Stimulated activated memory B cell treated with anti-CD40 and anti-IgM and Interleukin-4, amounts not matched to agents 10 μg/mL and 1 μg/mL and 100 μg/mL, for 72 hours (primary cell): ENCODE results near the gene BPIFA2.
A peak's percentile ranks its signal among the peaks of the same experiment; 100 is the strongest.

ENCODE experiments used
- ATAC-seq: fragments of 150-1000 bp; cut with Tn5 transposase; 2 replicates; pipeline ENCODE4 v1.10.0; 2021
- H3K27ac Mint-ChIP-seq: one replicate; pipeline ENCODE4 v1.8.0; 2022; ENCODE audit warnings: mild to moderate bottlenecking, mixed read lengths
- H3K27me3 Mint-ChIP-seq: one replicate; pipeline ENCODE4 v1.8.0; 2022; ENCODE audit warnings: mixed read lengths
- H3K36me3 Mint-ChIP-seq: one replicate; pipeline ENCODE4 v1.8.0; 2022; ENCODE audit warnings: mixed read lengths
- H3K4me1 Mint-ChIP-seq: one replicate; pipeline ENCODE4 v1.8.0; 2022; ENCODE audit warnings: mixed read lengths
- H3K4me3 Mint-ChIP-seq: one replicate; pipeline ENCODE4 v1.8.0; 2022; ENCODE audit warnings: mild to moderate bottlenecking, moderate library complexity, mixed read lengths
- H3K9me3 Mint-ChIP-seq: one replicate; pipeline ENCODE4 v1.8.0; 2022; ENCODE audit warnings: mixed read lengths

Gene BPIFA2

DNA sequence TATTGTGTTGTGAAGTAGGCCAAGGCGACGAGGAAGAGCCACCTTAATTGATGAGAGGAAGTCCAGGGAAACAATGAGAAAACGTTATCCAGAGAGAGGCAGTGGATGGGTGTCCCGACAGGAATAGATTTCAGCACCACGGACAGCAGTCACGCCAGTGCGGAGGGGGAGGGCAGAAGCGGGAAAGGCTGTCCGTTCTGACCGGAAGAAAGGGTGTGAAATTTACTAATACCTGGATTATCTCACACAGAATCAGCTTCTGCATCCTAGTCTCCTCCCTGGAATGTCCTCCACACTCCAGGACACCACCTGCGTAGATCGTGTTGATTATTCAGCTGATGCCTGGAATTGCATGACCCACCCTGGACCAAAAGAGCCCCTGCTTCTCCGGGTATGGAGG lies 41.8 kb downstream of the BPIFA2 start:
- no peak for ATAC-seq
- Mint-ChIP-seq H3K27me3 (peaks cover 76% of the 10 kb centered on the region), H3K4me1 (peaks cover 5% of the 10 kb centered on the region), H3K9me3 (no peaks in the 10 kb centered on the region), H3K27ac (no peak overlapping the region), H3K36me3 (no peaks in the 10 kb centered on the region), H3K4me3 (no peak overlapping the region)

DNA sequence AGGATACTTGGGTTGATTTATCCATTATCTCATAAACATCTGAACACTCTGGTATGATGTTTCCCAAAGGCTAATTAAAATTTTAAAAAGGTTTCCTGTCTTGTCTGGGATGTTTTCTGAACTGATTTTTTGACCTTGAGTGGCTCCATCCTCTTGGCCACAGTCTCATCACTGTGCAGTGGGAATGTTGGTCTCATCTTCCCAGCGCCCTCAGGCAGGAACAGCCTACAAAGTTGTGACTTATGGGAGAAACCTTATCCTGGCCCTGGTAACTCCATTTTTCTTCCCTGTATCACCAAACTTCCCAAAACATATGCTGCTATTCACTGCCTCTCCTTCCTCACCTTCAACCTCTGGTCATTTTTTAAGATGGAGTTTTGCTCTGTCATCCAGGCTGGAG lies 42.4 kb downstream of the BPIFA2 start:
- H3K4me1 Mint-ChIP-seq, result peaks cover 5% of the 10 kb centered on the region
- H3K36me3 Mint-ChIP-seq, result no peaks in the 10 kb centered on the region
- no peak overlapping the region for H3K27ac Mint-ChIP-seq

DNA sequence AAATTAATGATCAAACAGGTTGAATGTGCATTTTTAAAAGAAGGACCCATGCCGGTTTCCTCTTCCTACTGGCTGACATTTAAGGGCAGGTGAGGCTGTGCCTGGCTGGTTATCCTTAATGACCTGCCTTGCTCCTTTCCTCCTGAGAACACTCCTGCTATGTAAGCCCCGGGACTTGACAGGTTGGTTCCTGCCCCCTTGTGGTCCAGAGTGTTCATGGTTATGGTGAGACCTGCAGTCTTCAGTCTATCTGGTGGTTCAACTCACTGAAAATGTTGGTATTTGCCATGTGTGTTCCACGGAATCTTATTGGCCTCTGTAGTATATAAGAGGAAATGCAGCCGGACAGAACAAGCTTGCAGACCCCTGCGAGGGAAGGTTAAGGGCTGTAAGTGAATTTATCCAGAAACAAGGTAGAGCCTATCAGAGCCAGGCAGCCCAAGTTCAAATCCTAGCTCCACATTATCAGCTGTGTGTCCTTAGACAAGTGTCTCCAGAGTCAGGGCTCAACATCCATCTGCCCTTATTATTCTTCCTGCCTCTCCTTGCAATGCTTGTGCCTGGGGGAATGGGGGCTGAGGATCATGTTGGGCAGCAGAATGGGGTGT lies 44.0 kb downstream of the BPIFA2 start:
- H3K4me1 Mint-ChIP-seq, result peaks cover 5% of the 10 kb centered on the region
- H3K27ac Mint-ChIP-seq, result no peak overlapping the region
- peaks cover 93% of the 10 kb centered on the region for H3K27me3 Mint-ChIP-seq
- ATAC-seq, result peak; percentile 52
- H3K36me3 Mint-ChIP-seq, result no peaks in the 10 kb centered on the region
- no peak overlapping the region for H3K4me3 Mint-ChIP-seq
- no peaks in the 10 kb centered on the region for H3K9me3 Mint-ChIP-seq

More for the DNA sequence above, 42.4 kb downstream of the BPIFA2 start:
- Mint-ChIP-seq H3K4me3 (no peak overlapping the region), H3K9me3 (no peaks in the 10 kb centered on the region), H3K27me3 (peaks cover 77% of the 10 kb centered on the region)
- ATAC-seq, result no peak

DNA sequence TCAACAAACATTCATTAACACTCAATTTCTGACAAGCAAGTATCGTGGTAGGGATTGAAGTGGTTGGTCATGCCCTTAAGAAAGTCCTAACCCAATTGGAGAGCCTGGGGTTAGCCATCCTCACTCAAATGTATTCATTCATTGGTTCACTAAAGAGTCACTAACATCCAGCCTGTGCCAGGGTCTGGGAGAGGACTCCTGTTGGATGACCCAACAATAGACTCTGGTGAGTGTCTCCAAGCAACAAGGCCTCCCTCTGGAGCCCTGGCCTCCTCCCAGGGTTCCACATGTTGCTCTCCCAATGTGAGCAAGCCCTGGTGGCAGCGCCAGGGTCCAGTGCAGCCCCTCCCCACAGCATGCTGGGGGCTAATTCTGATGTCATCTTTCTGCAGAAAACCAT lies 49.1 kb downstream of the BPIFA2 start, which contains the start of gene BPIFA3:
TSS of gene BPIFA3 (plus strand) at position 301 of the 400 bp plus-strand sequence. CDS start 185 bp downstream, outside the sequence.
- Mint-ChIP-seq H3K4me1 (no peaks in the 10 kb centered on the region), H3K27me3 (peaks cover 55% of the 10 kb centered on the region), H3K36me3 (no peaks in the 10 kb centered on the region), H3K27ac (no peak within 1 kb of the TSS), H3K4me3 (no peak within 1 kb of the TSS), H3K9me3 (no peaks in the 10 kb centered on the region)
- ATAC-seq, result no peak

DNA sequence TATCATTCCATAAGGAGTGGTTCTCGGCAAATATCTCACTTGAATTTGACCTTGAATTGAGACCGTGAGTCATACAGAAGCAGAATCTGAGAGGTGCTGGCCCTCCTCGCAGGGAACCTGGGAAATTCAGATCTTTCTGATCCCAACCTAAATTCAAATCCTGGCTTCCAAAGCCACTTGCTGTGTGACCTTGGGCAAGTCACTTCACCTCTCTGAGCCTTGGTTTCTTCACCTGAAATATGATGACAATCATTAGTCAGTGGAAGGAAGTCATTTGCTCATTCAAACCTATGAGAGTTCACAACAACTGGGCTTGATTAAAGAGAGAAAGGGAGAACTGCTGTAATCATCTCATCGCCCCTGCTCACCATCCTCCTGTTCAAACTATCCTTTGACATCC lies 56.4 kb downstream of the BPIFA2 start:
- Mint-ChIP-seq H3K27ac (no peak overlapping the region), H3K27me3 (peaks cover 25% of the 10 kb centered on the region), H3K9me3 (no peaks in the 10 kb centered on the region), H3K36me3 (no peaks in the 10 kb centered on the region), H3K4me1 (no peaks in the 10 kb centered on the region), H3K4me3 (no peak overlapping the region)
- no peak for ATAC-seq

DNA sequence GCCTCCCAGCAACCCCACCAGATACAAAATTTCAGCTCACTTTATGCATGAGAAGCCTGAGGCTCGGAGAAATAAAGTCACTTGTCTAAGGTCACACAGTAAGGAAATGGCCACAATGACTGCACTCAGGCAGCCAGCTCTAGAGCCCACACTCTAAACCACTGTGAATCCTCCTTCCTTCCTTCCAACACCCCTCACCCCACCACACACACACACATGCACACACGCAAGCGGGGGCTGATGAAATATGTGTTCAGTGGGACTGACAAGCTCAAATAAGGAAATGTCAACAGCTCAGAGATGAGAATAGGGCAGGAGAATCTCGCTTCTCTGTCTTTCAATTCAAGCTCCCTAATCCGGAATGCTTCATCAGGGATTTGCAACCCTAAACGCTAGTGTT lies 61.9 kb downstream of the BPIFA2 start:
- Mint-ChIP-seq H3K27me3 (peaks cover 77% of the 10 kb centered on the region), H3K9me3 (peaks cover 3% of the 10 kb centered on the region), H3K4me3 (no peak overlapping the region), H3K4me1 (peaks cover 6% of the 10 kb centered on the region), H3K36me3 (no peaks in the 10 kb centered on the region), H3K27ac (no peak overlapping the region)
- ATAC-seq, result no peak
